Sigmoid colon (tissue), 7 donors: ENCODE results near the gene ZNF181. TPM values are rescaled to one million over a fixed set of nuclear protein-coding genes. Genes with fewer than 3 reads are reported as not detected.
A peak's percentile ranks its signal among the peaks of the same experiment; 100 is the strongest.
"Not testable (repeated sequence)": the region's sequence is repeated elsewhere in the genome, so short reads cannot be mapped to it uniquely, and the experiment has no call there.

Source experiments
- DNase-seq: peaks from one replicate; pipeline ENCODE4 v3.0.0-alpha.2; 2019
- H3K27ac ChIP-seq, 4 donors: fragments of 200-600 bp; sonication (generic); one replicate each; pipeline ENCODE4 v1.5.1; 2016 to 2019; ENCODE audit warnings: mild to moderate bottlenecking in 1 of 4
- H3K27me3 ChIP-seq, 3 donors: fragments of 200-600 bp; sonication (generic); one replicate each; pipeline ENCODE4 v1.5.1; 2019; ENCODE audit warnings: mild to moderate bottlenecking in 1 of 3
- H3K36me3 ChIP-seq, 4 donors: fragments of 200-600 bp; sonication (generic); one replicate each; pipeline ENCODE4 v1.5.1; 2016 to 2019
- H3K4me1 ChIP-seq, 4 donors: fragments of 200-600 bp; sonication (generic); one replicate each; pipeline ENCODE4 v1.5.1; 2017 to 2019
- H3K4me3 ChIP-seq, 4 donors: fragments of 200-600 bp; sonication (generic); one replicate each; pipeline ENCODE4 v1.5.1; 2017 to 2019; ENCODE audit warnings: mild to moderate bottlenecking in 2 of 4, moderate library complexity in 1 of 4
- H3K9me3 ChIP-seq, 4 donors: fragments of 200-600 bp in 3 of 4; sonication (generic) in 3 of 4; one replicate each; pipeline versions ENCODE4 v1.5.1 to v1.6.1; 2013 to 2019
- EP300 ChIP-seq, 4 donors: sonication (generic); formaldehyde crosslinking; IDR thresholded peaks; one replicate each; pipeline ENCODE4 v1.6.1; 2017; ENCODE audit warnings: antibody characterized with exemption in 4 of 4
- POLR2A ChIP-seq, 2 donors: fragments of 450-650 bp; IDR thresholded peaks; one replicate each; pipeline ENCODE4 v1.6.1; 2016; ENCODE audit warnings: antibody characterized with exemption in 2 of 2, mild to moderate bottlenecking in 2 of 2, moderate library complexity in 2 of 2
- POLR2AphosphoS5 ChIP-seq, 4 donors: sonication (generic); formaldehyde crosslinking; IDR thresholded peaks; one replicate each; pipeline ENCODE4 v1.6.1; 2017; ENCODE audit warnings: antibody characterized with exemption in 4 of 4
- WGBS, 2 donors: extraction: QIAGEN DNeasy Blood & Tissue Kit; methylation state at CpG; one replicate each; pipeline ENCODE4 v1.1.7; 2013; 5-methylcytosine and 5-hydroxymethylcytosine counted together
- intact Hi-C: fragments of 100-400 bp; cut with DNase I; formaldehyde crosslinking; loops from one replicate; pipeline ENCODE4 v1.15.1; 2023
- polyA plus RNA-seq, 3 donors: library from polyadenylated mRNA; stranded (reverse); fragments of 200-250 nt; gene quantifications; one replicate each; pipeline ENCODE4 v1.2.3, GENCODE V29; 2013
- total RNA-seq, 4 donors: library from RNA; depleted of rRNA; stranded (reverse); fragments of >200 nt; gene quantifications; one replicate each; pipeline ENCODE4 v1.1.0, GENCODE V29; 2016
- TF ChIP-seq, protein P1 (sequence below), 4 experiments: fragments of 450-650 bp in 3 of 4; fragments of 200-600 bp in 1 of 4; IDR thresholded peaks; one replicate each; pipeline ENCODE4 v1.5.1; 2016 to 2019; ENCODE audit warnings: antibody characterized with exemption in 4 of 4, mild to moderate bottlenecking in 3 of 4, moderate library complexity in 2 of 4
- donor health status: healthy with polysubstance abuse.
- donor health status: Bipolar disorder and iron deficiency.
- donor health status: healthy.

Gene ZNF181
- 10 to 100 TPM; 26.6 to 52.3 (median 42.4) TPM for total RNA-seq
- 1 to 10 TPM; 4.4 to 8.3 (median 5.4) TPM for polyA plus RNA-seq

DNA sequence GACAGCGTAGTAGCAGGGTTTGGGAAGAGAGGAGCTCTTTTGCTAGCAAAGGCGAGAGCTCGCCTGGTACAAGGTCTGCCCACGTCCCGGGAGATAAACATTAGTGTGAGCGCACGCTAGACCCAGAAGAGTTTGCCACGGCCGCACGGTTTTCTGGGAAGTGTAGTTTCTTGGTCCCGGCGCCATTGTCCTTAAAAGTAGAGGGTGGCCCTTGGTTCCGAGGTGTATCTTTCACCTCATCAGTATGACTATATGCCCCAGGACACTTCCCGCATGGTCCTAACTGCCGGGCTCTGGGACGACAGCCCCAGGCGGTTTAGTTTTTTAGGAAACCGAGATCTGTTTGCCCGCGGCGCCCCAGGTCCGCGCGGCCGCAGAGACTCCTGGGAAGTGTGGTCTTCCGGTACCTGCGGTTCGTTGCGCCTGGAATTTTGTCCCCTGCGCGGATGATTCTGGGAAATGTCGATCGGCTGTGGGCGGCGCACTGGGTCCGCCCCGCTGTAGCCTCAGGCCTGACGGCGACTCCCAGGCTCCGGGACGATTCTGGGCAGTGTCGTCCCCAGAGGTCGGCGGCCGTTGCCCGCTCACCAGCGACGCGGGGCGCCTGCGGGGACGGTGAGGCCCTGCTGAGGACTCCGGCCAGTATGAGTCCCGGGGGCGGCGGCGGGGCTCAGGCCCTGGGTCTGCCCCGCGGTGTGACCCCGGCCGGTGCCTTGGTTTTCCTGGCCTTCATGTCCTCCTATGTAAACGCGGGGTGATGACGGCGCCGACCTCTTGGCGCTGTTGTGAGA lies at the start of gene ZNF181:
Gene ZNF181 (plus strand): TSS at position 498 of the 791 bp plus-strand sequence. CDS start 795 bp downstream, outside the sequence.
- Histone ChIP-seq H3K9me3 (peaks cover 0 to 11% (median 4%) of the 10 kb centered on the region in 4 donors), H3K4me1 (peaks cover 0 to 30% (median 26%) of the 10 kb centered on the region in 4 donors), H3K36me3 (peaks cover 0 to 37% (median 19%) of the 10 kb centered on the region in 4 donors), H3K27ac (peak within 1 kb of the TSS; percentile 93 to 99 (median 96)), H3K27me3 (no peaks in the 10 kb centered on the region), H3K4me3 (peak within 1 kb of the TSS; percentile 68 to 90 (median 77))
- WGBS, 2 donors, result 0% methylated on average over 67 of the region's 67 CpGs
- DNase-seq, result peak; percentile 94
- TF ChIP-seq, protein P1, sequence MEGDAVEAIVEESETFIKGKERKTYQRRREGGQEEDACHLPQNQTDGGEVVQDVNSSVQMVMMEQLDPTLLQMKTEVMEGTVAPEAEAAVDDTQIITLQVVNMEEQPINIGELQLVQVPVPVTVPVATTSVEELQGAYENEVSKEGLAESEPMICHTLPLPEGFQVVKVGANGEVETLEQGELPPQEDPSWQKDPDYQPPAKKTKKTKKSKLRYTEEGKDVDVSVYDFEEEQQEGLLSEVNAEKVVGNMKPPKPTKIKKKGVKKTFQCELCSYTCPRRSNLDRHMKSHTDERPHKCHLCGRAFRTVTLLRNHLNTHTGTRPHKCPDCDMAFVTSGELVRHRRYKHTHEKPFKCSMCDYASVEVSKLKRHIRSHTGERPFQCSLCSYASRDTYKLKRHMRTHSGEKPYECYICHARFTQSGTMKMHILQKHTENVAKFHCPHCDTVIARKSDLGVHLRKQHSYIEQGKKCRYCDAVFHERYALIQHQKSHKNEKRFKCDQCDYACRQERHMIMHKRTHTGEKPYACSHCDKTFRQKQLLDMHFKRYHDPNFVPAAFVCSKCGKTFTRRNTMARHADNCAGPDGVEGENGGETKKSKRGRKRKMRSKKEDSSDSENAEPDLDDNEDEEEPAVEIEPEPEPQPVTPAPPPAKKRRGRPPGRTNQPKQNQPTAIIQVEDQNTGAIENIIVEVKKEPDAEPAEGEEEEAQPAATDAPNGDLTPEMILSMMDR (IDR thresholded peaks at IDR 0.05), result no peak
- TF ChIP-seq EP300 (IDR thresholded peaks at IDR 0.05), result peak in 1 of 4 donors; percentile 23
- peak; percentile 42 to 43 for TF ChIP-seq POLR2A (IDR thresholded peaks at IDR 0.05)
- TF ChIP-seq POLR2AphosphoS5 (IDR thresholded peaks at IDR 0.05), result peak; percentile 36 to 63 (median 58)
- intact Hi-C loops, result loop anchor here (1.0 to 2.0 kb wide), 2 partner anchors 39 to 57 kb away; partner anchors contain the start of genes SCGB2B2, ZNF302 and ZNF599

DNA sequence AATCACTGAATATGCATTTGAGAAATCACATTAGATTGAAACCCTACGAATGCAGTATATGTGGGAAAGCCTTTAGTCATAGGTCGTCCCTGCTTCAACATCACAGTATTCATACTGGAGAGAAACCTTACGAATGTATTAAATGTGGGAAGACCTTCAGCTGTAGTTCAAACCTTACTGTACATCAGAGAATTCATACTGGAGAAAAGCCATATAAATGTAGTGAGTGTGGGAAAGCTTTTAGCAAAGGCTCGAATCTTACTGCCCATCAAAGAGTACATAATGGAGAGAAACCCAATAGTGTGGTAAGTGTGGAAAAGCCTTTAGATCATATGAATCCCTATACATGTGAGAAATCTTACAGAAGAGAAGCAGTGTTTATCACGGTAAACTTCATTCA lies 48.8 kb upstream of the ZNF181 start:
- DNase-seq, result not testable (repeated sequence)

DNA sequence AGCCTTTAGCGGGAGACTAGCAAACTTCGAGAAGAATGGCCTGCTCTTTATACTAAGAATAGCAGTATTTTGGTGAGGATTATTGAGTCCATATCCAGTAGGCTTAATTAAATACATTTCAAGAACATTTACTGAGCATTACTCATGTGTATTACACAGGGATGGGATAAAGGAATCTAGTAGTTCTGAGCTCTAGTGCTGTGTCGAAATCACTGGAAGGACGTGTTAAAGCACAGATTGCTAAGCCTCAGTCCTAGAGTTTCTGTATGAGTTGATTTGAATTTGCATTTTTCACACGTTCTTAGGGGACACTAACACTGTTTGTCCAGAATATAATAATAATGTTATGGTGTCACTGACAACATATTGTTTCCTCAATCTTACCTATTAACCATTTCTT lies 47.6 kb upstream of the ZNF181 start:
- no peak for DNase-seq
- intact Hi-C loops, result no loop called here
- no peak overlapping the region for H3K4me3 ChIP-seq

More for the DNA sequence above, 48.8 kb upstream of the ZNF181 start:
- Histone ChIP-seq H3K9me3 (peaks cover 9 to 50% (median 36%) of the 10 kb centered on the region in 4 donors), H3K36me3 (peaks cover 20 to 56% (median 40%) of the 10 kb centered on the region in 4 donors)
- 79 to 97% methylated on average over 5 of the region's 5 CpGs for WGBS, 2 donors
- H3K4me3 ChIP-seq, H3K27ac ChIP-seq, H3K27me3 ChIP-seq, H3K4me1 ChIP-seq, intact Hi-C loops: not testable (repeated sequence)

DNA sequence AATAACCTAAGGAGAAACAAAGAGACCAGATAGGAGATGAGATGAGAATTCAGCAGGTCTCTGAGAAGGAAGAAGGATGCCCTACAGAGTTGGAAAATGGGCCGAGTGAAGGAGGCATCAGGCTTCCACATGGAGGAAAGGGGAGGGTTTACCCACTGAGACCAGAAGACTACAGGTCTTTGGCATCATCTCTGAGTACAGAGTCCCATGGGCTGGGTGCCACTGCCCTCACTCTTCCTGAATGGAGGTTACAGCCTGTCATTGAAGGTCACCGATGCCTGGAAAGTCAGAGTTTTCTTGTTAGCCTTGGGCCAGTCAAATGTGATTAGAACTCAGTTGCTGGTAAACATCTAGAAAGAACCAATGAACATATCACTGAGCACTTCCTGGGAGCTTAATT lies 46.7 kb upstream of the ZNF181 start:
- peaks cover 9 to 40% (median 28%) of the 10 kb centered on the region in 4 donors for H3K9me3 ChIP-seq
- no peak overlapping the region for H3K27ac ChIP-seq
- 57 to 92% methylated on average over 2 of the region's 2 CpGs for WGBS, 2 donors
- no peaks in the 10 kb centered on the region for H3K4me1 ChIP-seq
- H3K36me3 ChIP-seq, result peaks cover 18 to 35% (median 24%) of the 10 kb centered on the region in 4 donors
- intact Hi-C loops, result no loop called here
- H3K4me3 ChIP-seq, result no peak overlapping the region
- TF ChIP-seq POLR2A (IDR thresholded peaks at IDR 0.05), result no peak
- TF ChIP-seq EP300 (IDR thresholded peaks at IDR 0.05), result no peak
- no peaks in the 10 kb centered on the region for H3K27me3 ChIP-seq
- DNase-seq, result no peak

More for the DNA sequence above, 47.6 kb upstream of the ZNF181 start:
- Histone ChIP-seq H3K9me3 (peaks cover 9 to 47% (median 32%) of the 10 kb centered on the region in 4 donors), H3K27me3 (no peaks in the 10 kb centered on the region), H3K36me3 (peaks cover 18 to 44% (median 32%) of the 10 kb centered on the region in 4 donors), H3K4me1 (no peaks in the 10 kb centered on the region), H3K27ac (no peak overlapping the region)
- WGBS, 2 donors, result 86 to 88% methylated on average over 5 of the region's 5 CpGs
- TF ChIP-seq POLR2AphosphoS5 (IDR thresholded peaks at IDR 0.05), result no peak
- TF ChIP-seq POLR2A (IDR thresholded peaks at IDR 0.05), result no peak
- TF ChIP-seq EP300 (IDR thresholded peaks at IDR 0.05), result no peak
- TF ChIP-seq, protein P1 (IDR thresholded peaks at IDR 0.05), result no peak

DNA sequence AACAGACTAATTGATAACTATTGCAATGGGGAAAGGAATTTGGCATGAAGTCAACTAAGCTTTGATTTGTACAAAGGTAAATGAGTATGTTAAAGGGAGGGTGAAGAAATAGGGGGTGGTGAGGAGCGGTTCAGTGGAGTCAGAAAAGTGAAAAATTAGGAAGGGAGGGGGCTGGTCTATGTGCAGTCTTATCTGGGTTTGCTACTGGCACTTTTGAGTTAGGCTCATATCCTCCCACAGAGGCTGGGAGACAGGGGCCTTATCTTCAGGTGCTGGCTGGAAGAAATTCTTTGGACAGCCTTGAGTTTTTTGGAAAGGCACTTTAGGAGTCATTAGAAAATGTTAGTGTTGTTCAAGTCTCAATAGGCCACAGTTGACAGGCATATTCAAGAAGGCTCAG lies 45.5 kb upstream of the ZNF181 start:
- Histone ChIP-seq H3K27ac (no peak overlapping the region), H3K4me1 (no peaks in the 10 kb centered on the region), H3K27me3 (no peaks in the 10 kb centered on the region), H3K36me3 (peaks cover 9 to 22% (median 13%) of the 10 kb centered on the region in 4 donors), H3K4me3 (no peak overlapping the region), H3K9me3 (peaks cover 9 to 31% (median 23%) of the 10 kb centered on the region in 4 donors)
- TF ChIP-seq POLR2A (IDR thresholded peaks at IDR 0.05), result no peak
- no peak for TF ChIP-seq POLR2AphosphoS5 (IDR thresholded peaks at IDR 0.05)
- no peak for TF ChIP-seq EP300 (IDR thresholded peaks at IDR 0.05)
- TF ChIP-seq, protein P1 (IDR thresholded peaks at IDR 0.05), result no peak
- intact Hi-C loops, result no loop called here
- no peak for DNase-seq
- WGBS, 2 donors, result 64 to 93% methylated on average over 1 of the region's 1 CpG
